NCI-H187 (cell line): ENCODE data around the gene CLEC4D.
"Not testable (repeated sequence)": the region's sequence is repeated elsewhere in the genome, so short reads cannot be mapped to it uniquely, and the experiment has no call there.

Source experiments
- DNase-seq, 2 experiments: peaks; one replicate each; lab custom pipeline; 2025; lab: John Stamatoyannopoulos, UW

The CLEC4D gene

DNA sequence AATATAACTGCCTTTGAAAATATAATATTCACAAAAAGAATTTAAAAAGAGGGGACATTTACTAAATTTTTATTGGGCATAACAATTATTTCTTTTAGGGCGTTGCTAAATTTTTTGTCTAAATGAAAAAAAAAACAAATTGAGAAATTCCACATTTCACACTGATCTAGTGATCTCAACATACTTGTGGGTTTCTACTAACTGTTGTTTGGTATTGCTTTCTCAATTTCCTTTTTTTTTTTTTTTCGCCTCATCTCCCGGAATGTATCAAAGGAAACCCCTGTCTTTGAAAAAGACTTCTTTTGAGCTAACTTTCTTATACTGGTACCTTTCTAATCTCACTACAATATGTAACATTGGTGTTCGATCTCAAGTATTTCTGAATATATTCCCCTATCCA lies at the start of gene CLEC4D:
CLEC4D (plus strand) TSS at position 248 of the 400 bp plus-strand sequence. CDS start 230 bp downstream, outside the sequence.
- DNase-seq = no peak

DNA sequence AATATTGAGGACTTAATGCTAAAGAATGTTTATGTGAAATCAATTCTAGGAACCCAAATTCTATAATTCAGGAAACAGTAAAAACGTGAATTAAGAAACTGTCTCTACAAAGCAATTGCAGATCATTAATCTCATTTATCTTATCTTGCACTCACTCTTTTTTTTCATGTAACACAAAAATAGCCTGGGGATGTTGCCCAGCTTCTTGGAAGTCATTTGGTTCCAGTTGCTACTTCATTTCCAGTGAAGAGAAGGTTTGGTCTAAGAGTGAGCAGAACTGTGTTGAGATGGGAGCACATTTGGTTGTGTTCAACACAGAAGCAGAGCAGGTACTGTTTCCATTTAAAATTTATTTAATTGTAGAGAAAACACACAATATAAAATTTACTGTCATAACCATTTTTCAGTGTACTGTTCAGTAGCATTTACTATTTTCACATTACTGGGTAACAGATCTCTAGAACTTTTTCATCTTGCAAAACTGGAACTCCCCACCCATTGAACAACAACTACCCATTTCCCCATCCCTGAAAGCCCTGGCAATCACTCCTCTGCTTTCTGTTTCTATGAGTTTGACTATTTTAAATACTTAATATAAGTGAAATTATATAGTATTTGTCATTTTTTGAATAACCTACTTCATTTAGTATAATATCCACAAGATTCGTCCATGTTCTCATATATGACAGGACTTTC lies 47.9 kb upstream of the CLEC4D start:
- no peak for DNase-seq

DNA sequence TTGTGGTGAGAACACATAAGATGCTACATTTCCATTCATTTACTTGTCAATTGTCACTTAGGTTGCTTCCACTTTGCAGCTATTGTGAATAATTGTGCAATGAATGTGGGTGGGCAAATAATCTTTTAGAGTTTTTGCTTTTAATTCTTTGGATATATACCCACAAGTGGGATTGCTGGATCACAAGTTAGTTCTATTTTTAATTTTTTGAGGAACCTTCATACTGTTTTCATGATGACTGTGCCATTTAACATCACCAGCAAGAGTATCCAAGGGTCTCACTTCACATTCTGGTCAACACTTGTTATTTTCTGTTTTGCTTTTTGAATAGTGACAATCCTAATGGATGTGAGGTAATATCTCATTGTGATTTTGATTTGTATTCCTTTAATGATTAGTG lies 47.1 kb upstream of the CLEC4D start:
- no peak for DNase-seq

DNA sequence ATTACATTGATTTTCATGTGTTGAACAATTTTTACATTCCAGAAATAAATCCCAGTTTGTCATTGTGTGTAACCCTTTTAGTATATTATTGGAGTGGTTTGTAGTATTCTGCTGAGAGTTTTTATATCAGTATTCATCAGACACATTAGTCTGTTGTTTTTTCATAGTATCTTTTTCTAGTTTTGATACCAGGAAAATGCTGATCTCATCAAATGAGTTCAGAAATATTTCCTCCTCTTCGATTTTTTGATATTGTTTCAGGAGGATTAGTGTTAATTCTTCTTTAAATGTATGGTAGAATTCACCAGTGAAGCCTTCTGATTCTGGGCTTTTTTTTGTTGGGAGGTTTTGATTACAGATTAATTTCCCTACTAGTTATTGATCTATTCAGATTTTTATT lies 42.2 kb upstream of the CLEC4D start:
- no peak for DNase-seq

DNA sequence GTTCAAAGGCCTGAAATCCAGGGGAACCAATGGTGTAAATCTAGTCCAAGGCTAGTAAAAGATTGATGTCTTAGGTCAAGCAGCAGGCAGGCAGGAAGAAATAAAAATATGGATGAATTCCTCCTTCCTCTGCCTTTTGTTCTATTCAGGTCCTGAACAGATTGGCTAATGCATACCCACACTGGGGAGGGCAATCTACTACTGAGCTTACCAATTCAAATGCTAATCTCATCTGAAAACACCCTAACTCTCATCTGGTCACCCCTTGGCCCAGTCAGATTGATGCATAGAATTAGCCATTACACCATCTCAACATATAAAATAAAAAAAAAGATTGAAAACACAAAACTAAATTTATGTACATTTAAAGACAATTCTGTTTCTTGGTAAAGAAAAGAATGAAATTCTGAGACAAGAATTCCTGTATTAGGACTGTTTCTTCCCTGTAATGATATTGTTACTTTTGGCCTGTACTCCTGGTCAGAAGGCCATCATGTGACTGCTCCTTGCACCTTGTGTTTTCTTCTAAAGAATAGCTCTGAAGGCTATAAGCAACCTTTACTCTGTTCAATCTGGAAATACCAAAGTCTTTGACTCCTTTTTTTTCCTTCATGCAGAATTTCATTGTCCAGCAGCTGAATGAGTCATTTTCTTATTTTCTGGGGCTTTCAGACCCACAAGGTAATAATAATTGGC lies 37.6 kb upstream of the CLEC4D start:
- DNase-seq = no peak

DNA sequence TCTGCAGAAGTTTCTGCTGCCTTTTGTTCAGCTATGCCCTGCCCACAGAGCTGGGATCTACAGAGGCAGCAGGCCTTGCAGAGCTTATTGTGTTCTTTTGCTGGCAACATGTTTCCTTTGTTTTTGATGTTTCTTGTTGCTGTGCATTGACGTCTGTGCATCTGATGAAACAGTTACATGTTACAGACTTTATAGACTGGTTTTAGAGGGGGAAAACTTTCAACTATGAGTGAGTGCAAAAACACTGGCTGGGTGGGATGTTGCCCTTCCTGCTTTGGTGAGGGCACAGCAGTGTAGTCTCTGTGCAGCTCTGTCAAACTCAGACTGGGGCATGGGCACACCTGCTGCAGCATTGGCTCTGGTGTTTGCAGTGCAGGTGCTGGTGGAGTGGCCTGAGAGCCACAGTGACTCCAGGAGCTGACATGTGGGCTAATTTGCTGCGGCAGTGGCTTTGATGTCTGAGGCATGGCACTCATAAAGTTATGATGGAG lies 30.7 kb upstream of the CLEC4D start:
- DNase-seq = no peak

DNA sequence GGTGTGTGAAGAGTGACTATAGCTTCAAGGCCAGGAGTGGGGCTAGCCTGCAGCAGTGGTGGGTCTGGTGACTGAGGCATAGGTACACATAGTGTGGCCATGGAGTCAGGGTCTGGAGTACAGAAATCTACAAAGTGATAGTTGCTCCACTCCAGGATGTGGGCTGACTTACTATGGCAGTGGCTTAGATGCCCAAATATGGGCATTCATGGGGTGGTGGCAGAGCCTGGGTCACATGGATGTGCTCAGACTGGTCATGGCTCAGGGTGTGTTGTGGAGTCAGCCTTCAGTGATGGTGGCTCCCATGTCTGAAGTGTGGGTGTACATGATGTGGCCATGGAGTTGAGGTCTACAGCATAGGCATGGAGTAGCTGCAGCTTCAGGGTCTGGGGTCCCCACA lies 30.2 kb upstream of the CLEC4D start:
- no peak for DNase-seq

DNA sequence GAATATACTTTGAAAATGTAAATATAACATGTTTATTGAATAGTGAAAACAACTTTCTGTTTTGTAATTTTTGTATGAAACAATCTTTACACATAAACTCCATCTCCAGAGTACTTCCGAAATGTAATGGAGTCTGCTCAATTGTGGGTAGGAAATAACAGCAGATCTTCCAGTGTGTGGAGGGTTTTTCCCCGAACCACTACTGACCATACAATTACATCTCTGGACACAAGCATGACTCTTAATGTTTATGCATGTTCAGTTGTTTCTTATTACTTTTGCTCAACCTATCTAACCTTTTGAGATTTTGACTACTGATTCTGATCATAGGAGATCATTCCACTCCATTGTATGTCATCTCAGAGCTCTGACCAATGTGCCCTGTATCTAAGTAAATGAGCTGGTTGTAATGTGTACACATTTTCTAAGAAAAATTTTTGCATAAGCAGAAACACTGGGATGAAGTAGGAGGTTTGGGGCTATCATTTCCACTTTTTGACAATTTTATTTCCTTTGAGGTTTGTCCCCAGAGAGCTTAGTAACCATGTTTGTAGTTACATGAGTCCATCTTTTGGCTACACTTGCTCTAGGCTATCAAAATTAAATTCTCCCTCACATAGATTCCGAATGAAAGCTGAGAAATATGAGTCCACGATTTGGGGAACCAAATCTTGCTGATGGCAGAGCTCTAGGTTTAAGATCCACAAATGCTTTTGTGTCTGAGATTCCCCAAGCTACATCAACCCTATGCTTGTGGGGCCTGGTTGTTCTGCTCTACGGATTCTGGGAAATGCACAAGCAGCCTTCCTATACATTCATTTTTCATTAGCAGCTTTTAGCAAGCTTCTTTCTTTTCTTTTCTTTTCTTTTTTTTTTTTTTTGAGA lies 21.4 kb upstream of the CLEC4D start:
- no peak for DNase-seq

DNA sequence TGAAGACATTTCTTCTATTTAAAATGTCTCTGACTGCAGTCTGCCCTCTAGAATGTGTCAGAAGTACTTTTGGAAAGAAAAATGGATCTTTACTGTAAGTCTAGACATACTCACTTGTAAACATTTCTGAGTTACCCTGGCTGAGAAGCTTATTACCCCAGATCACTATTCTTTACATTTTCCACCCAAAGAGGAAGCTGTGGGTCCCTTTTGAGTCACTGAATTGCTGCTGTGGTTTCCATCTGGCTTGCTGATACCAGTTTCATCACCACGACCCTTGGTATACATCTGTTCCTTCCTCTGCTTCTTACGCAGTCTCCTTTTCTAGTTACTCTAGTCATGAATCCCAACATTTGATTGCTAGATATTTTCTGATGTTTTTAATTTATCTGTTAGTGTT lies 20.2 kb upstream of the CLEC4D start:
- no peak for DNase-seq

DNA sequence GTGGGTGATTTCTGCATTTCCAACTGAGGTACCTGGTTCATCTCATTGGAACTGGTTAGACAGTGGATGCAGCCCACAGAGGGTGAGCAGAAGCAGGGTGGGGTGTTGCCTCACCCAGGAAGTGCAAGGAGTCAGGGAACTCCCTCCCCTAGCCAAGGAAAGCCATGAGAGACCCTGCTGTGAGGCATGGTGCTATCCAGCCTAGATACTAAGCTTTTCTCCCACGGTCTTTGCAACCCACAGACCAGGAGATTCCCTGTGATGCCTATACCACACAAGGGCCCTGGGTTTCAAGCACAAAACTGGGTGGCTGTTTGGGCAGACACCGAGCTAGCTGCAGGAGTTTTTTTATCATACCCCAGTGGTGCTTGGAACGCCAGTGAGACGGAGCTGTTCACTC lies 17.6 kb upstream of the CLEC4D start:
- DNase-seq = not testable (repeated sequence)

DNA sequence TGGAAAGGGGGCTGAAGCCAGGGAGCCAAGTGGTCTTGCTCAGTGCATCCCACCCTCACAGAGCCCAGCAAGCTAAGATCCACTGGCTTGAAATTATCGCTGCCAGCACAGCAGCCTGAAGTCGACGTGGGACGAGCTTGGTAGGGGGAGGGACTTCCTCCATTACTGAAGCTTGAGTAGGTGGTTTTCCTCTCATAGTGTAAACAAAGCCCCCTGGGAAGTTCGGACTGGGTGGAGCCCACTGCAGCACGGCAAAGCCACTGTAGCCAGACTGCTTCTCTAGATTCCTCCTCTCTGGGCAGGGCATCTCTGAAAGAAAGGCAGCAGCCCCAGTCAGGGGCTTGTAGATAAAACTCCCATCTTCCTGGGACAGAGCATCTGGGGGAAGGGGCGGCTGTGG lies 17.2 kb upstream of the CLEC4D start:
- DNase-seq = not testable (repeated sequence)

DNA sequence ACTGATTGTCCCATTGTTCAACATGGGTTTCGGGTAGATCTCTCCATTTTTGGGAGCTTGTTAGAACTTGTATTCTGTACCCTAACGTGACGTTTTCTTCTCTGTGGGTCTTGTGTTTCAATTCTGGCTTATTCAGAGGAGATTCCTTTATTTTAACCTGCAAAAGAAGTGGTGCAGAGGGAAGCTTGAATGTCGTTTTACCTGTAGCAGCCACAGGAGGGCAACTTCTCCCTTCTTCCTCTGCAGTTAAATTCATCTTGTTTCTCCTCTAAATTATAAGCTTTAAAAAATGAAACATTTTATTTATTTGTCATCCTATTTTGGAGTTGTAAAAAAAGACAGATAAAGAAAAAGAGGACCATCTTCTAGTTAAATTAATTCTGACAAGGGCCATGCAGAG lies 13.7 kb upstream of the CLEC4D start:
- no peak for DNase-seq

DNA sequence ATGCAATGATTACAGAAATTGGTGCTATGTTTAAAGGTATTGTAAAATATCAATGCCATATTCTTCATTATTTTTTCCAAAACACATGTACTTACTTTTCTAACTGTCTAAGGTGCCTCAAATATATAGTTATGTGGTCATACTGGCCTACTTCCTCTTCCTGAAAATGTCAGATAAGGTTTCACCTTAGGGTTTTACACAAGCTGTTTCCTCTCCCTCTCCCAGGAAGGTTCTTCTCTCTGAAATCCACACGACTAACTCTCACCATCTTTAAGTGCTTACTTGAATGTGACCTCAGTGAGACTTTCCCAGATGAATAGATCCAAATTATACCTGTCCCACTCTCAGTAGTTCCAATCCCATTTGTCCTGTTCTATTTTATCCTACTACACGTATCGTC lies 11.6 kb upstream of the CLEC4D start:
- DNase-seq = no peak

DNA sequence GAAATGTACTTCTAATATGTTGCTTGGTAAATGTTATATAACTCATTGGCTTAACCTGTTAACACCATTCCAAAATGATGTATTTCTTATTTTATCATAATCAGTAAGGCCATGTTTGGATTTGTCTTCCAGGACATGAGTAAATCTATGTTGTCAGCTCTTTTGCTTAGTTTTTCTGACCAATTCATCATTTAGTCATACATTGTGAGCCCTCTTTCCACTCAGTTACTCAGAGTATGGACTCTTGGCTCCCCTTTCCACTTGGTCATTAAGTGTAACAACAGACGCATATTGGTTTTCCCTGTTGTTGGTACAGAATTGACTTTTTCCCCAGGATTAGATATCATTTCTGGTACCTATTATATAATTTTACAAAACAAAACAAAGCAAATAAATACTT lies 9.0 kb upstream of the CLEC4D start:
- no peak for DNase-seq

DNA sequence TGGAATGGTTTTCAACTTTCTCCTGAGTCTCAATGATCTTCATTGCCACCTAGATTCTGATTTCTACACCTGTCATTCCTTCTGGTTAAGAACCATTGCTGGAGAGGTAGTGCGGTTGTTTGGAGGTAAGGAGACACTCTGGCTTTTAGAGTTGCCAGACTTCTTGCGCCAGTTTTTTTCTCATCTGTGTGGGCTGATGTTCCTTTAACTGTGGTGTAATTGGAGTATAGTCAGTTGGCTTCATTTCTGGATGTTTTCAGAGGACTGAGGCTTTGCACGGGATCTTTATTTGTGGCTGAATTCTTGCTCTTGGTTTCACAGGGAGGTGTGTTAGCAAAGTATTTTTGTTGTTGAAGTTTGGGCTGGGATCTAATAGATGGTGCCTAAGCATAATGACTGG lies 5.7 kb upstream of the CLEC4D start:
- no peak for DNase-seq

DNA sequence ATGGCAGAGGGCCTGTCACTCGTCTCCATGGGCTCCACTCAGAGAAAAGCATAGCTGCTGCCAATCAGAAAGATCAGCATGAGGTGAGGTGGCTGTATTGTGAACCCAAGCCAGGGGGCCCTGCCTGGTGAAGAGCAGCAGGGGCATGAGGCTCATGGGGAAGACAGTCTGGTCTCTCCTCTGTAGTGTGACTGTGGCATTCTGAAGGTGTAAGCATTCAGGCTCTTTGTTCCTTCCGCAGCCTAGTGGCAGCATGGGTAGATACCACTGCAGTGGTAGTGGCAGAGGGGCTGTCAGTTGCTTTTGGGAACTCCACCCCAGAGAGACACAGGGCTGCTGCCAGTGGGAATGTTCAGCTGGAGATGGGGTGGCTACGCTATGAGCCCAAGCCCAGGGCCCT lies 5.1 kb upstream of the CLEC4D start:
- no peak for DNase-seq

DNA sequence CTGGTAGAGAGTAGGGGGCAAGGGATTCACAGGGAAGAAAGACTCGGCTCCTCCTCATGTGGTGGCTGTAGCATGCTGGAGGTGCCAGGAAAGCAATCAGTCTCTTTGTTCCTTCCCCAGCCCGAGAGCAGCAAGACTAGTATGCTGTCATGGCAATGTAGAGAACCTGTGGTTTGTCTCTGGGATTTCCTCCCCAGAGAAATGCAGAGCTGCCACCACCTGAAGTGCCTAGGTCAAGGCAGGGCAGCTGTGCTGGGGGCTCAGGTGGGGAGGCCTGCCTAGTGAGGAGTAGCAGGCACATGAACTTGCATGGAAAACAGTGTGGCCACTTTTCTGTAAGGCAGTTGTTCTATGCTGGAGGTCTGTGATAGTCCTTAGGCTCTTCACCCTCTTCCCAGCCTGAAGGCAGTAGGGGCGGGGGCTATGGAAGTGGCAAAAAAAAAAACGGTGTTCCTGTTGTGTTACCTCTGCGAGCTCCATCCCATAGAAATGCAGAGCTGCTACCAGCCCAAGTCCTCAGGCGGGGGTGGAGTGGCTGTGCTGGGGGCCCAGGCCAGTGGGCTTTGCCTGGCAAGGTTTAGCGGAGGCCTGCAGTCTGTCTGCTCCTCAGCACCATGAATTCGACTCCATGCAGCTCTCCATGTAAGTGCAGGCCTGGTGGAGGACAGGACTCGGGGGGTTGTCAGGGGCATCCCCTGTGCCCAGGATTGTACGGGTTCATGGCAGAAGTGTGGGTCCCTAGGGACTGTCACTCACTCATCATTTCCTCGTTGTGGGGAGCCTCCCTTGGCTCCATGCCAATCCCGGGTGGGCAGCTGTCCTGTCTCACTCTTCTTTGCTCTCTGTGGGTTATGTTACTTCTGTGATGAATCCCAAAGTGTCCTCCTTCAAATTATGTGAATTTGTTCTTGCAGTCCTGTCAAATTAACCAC lies 4.1 kb upstream of the CLEC4D start:
- no peak for DNase-seq

DNA sequence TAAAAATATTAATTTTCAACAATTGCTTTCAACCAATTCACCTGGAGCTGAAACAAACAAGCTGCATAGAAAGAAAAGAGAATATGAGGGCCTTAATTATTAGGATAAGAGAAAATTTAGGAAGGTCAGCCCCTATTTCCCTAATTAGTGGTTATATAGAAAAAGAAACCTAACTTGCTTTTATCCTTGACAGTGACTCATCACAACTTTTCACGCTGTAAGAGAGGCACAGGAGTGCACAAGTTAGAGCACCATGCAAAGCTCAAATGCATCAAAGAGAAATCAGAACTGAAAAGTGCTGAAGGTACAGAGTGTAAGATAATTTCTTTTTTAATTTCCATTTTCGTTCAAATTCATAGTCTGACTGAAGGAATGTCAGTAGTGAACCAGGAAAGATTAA lies 4.7 kb downstream of the CLEC4D start:
- DNase-seq = no peak

DNA sequence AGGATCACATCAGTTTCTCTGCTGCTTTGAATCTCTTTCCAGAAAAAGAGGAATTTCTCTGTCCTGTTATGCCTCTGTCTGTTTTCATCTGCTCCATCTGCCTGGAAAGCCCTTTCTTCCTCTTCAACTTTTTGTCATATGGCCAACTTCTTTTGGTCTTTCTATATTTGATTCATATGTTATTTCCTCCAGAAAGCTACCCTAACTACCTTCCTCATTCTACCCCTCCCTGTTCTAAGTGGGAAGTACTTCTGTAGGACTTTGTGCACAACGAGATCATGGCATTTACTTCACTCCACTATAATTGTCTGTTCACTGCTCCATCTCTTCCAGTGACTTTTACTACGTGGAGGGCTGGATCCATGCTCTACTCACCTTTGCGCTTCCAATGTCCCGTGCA lies 5.9 kb downstream of the CLEC4D start:
- no peak for DNase-seq

DNA sequence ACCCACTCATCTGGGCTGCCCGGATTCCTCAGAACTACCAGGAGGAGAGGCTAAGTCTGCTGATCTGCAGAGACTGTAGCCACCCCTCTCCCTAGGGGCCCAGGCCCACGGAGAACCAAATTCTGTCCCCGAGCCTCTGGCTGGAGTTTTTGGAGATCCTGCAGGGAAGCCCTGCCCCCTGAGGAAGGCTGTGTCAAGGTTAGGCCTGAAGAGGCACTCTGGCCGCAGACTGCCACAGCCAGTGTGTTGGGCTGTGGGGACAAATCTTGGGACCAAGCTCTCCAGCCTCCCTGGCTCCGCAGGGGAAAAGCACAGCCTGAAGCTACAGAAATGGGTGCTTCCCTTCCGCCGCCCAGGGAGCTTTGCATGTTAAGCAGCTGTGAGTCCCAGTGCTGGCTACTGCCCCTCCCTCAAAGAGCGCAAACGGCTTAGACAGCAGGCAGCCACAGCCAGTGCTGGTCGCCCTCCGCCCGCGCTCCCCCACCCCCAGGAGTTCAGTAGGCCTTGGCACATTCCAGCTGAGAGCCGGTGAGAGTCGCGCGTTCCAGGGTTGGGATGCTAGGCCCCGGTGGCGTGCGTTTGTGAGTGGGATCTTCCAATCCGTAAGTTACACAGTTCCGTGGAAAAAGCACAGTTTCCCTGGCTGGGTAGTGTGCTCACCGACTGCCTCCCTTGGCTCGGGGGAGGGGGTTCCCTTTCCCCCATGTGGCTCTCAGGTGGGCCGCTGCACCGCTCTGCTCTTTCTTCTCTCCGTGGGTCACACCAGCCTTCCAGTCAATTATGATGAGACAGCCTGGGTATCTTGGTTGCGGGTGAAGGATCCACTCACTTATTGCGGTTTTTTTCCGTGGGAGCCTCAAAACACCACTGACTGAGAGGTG lies 14.2 kb downstream of the CLEC4D start:
- no peak for DNase-seq

DNA sequence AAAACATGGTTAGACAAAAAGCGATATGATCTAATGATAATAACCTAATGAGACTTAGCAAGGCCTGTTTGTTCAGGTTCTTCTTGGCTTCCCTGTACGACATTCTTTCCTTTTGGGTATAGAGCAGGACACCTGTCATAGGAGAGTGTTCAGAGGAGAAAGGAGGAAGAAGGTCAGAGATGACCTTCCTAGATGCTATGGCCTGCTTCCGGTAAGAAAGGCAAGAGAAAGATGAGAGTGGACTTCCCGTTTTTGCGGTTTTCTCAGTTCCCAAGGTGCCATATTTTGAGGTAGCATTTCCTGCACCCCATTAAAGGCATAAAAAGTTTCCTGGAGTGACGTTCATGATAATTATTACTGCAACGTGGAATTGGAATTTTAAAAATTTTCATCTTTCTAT lies 18.7 kb downstream of the CLEC4D start:
- no peak for DNase-seq
